Smooth muscle cell (in vitro differentiated cells): ENCODE data around the gene UMODL1. TPM values are rescaled to one million over a fixed set of nuclear protein-coding genes. Genes with fewer than 3 reads are reported as not detected.
A peak's percentile ranks its signal among the peaks of the same experiment; 100 is the strongest.

Source experiments
- DNase-seq: peaks from one replicate; lab custom pipeline; 2025; ENCODE audit not compliant: unreplicated experiment; lab: John Stamatoyannopoulos, UW
- H2AFZ ChIP-seq: fragments of 200-600 bp; sonication (generic); 2 replicates; pipeline ENCODE4 v1.6.0; 2016; ENCODE audit warnings: antibody characterized with exemption, low read depth, mild to moderate bottlenecking
- H3F3A ChIP-seq: fragments of 200-600 bp; sonication (generic); 2 replicates; pipeline ENCODE4 v1.6.0; 2017; ENCODE audit warnings: antibody characterized with exemption, low read depth
- H3K27ac ChIP-seq: fragments of 200-600 bp; sonication (generic); 2 replicates; pipeline ENCODE4 v1.5.1; 2016; ENCODE audit warnings: low read depth, mild to moderate bottlenecking
- H3K27me3 ChIP-seq: fragments of 200-600 bp; sonication (generic); 2 replicates; pipeline ENCODE4 v1.6.1; 2016; ENCODE audit warnings: low read depth, mild to moderate bottlenecking
- H3K36me3 ChIP-seq: fragments of 200-600 bp; sonication (generic); 2 replicates; pipeline ENCODE4 v1.5.1; 2016; ENCODE audit warnings: low read depth
- H3K4me1 ChIP-seq: fragments of 200-600 bp; sonication (generic); 2 replicates; pipeline ENCODE4 v1.5.1; 2016; ENCODE audit warnings: low read depth
- H3K4me2 ChIP-seq: fragments of 200-600 bp; sonication (generic); 2 replicates; pipeline ENCODE4 v1.6.0; 2016; ENCODE audit warnings: mild to moderate bottlenecking
- H3K4me3 ChIP-seq: fragments of 200-600 bp; sonication (generic); 2 replicates; pipeline ENCODE4 v1.5.1; 2016; ENCODE audit warnings: mild to moderate bottlenecking
- H3K79me2 ChIP-seq: fragments of 200-600 bp; sonication (generic); 2 replicates; pipeline ENCODE4 v1.6.0; 2016; ENCODE audit warnings: low read depth, mild to moderate bottlenecking
- H3K9ac ChIP-seq: fragments of 200-600 bp; sonication (generic); 2 replicates; pipeline ENCODE4 v1.6.0; 2016; ENCODE audit warnings: low read depth
- H3K9me3 ChIP-seq: fragments of 200-600 bp; sonication (generic); replicated peaks from 2 replicates; pipeline ENCODE4 v1.5.1; 2016; ENCODE audit warnings: low read depth
- H4K20me1 ChIP-seq: fragments of 200-600 bp; sonication (generic); 2 replicates; pipeline ENCODE4 v1.6.0; 2016; ENCODE audit warnings: low read depth
- WGBS: methylation state at CpG from one replicate; pipeline ENCODE4 v1.1.7; 2016; ENCODE audit warnings: low lambda C conversion rate; 5-methylcytosine and 5-hydroxymethylcytosine counted together
- polyA plus RNA-seq: library from polyadenylated mRNA; unstranded; fragments of >200 nt; fragmentation: Nextera tagmentation; extraction: Ambion mirVana; gene quantifications from 2 replicates; pipeline ENCODE4 v1.2.1, GENCODE V29; 2016
- total RNA-seq: library from RNA; depleted of rRNA; stranded (reverse); fragments of >200 nt; gene quantifications from 2 replicates; pipeline ENCODE4 v1.2.3, GENCODE V29; 2014
- TF ChIP-seq, protein P1 (sequence below): fragments of 200-600 bp; sonication (generic); IDR thresholded peaks from 2 replicates; pipeline ENCODE4 v1.5.1; 2017; ENCODE audit warnings: borderline replicate concordance, mild to moderate bottlenecking, antibody characterized with exemption; ENCODE audit not compliant: insufficient read depth, poor library complexity, severe bottlenecking

UMODL1 gene
- total and polyA plus RNA-seq, 2 experiments from 2014 or later: 0.14 TPM; not detected in 1

GRCh38 chr21:42095581-42095980 is 24.5 kb downstream of the UMODL1 start:
- Histone ChIP-seq H3K27ac (no peak overlapping the region), H3K4me2 (no peak overlapping the region), H3K27me3 (no peaks in the 10 kb centered on the region), H3K9ac (no peak overlapping the region), H4K20me1 (no peaks in the 10 kb centered on the region), H3K36me3 (no peaks in the 10 kb centered on the region), H2AFZ (no peak overlapping the region), H3K9me3 (no peaks in the 10 kb centered on the region), H3K4me3 (no peak overlapping the region), H3K79me2 (no peaks in the 10 kb centered on the region), H3K4me1 (no peaks in the 10 kb centered on the region), H3F3A (no peaks in the 10 kb centered on the region)
- TF ChIP-seq, protein P1, sequence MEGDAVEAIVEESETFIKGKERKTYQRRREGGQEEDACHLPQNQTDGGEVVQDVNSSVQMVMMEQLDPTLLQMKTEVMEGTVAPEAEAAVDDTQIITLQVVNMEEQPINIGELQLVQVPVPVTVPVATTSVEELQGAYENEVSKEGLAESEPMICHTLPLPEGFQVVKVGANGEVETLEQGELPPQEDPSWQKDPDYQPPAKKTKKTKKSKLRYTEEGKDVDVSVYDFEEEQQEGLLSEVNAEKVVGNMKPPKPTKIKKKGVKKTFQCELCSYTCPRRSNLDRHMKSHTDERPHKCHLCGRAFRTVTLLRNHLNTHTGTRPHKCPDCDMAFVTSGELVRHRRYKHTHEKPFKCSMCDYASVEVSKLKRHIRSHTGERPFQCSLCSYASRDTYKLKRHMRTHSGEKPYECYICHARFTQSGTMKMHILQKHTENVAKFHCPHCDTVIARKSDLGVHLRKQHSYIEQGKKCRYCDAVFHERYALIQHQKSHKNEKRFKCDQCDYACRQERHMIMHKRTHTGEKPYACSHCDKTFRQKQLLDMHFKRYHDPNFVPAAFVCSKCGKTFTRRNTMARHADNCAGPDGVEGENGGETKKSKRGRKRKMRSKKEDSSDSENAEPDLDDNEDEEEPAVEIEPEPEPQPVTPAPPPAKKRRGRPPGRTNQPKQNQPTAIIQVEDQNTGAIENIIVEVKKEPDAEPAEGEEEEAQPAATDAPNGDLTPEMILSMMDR: no peak
- no peak for DNase-seq
- 97% methylated on average over 2 of the region's 2 CpGs for WGBS

GRCh38 chr21:42096566-42096965 is 25.4 kb downstream of the UMODL1 start:
- Histone ChIP-seq H3K27ac (peak overlapping the region; percentile 99), H2AFZ (peak overlapping the region; percentile 25), H3K4me1 (no peaks in the 10 kb centered on the region), H3K27me3 (no peaks in the 10 kb centered on the region), H3K4me3 (no peak overlapping the region), H4K20me1 (no peaks in the 10 kb centered on the region), H3K4me2 (no peak overlapping the region), H3K9ac (peak overlapping the region; percentile 90), H3K79me2 (no peaks in the 10 kb centered on the region), H3F3A (no peaks in the 10 kb centered on the region), H3K9me3 (no peaks in the 10 kb centered on the region), H3K36me3 (no peaks in the 10 kb centered on the region)
- TF ChIP-seq, protein P1: no peak
- WGBS: 72% methylated on average over 10 of the region's 10 CpGs
- DNase-seq: no peak

- peak overlapping the region; percentile 90 for H3K9ac ChIP-seq
- DNase-seq: no peak
- TF ChIP-seq, protein P1: no peak
These were observed 26.2 kb downstream of the UMODL1 start for GRCh38 chr21:42097274-42097673.

DNA sequence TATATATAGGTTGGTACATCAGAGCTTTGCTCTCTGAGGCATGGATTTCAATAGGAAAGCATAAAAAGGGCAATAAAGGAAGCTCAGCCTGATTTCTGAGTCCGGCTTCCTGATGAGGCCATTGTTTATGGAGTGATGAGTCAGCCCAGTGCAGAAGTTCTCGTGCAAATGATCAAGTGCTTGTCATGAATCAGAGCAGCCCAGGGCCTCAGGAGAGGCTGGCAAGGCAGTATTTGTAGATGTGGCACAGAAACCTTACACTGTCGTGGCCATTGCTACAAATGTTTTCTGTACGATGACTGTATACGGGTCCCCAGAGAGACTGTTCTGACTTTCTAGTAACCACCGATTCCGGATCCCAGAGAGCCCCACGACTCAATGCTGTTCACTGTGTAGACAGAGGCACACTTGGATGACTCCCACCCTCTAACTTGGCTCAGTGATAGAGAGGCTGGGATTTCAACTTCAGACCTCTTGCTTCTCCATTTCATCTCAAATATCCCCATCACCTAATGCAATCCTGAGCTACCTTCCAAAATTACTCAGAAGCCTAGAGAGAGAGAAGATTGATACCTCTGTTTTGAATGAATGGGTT is 26.8 kb downstream of the UMODL1 start:
- WGBS: 22% methylated on average over 8 of the region's 8 CpGs
- peak overlapping the region; percentile 99 for H3K27ac ChIP-seq
- no peaks in the 10 kb centered on the region for H3K4me1 ChIP-seq
- H4K20me1 ChIP-seq: no peaks in the 10 kb centered on the region
- TF ChIP-seq, protein P1: no peak
- no peaks in the 10 kb centered on the region for H3K27me3 ChIP-seq
- no peak overlapping the region for H3K4me3 ChIP-seq
- no peaks in the 10 kb centered on the region for H3F3A ChIP-seq
- H3K4me2 ChIP-seq: peak overlapping the region; percentile 55
- no peaks in the 10 kb centered on the region for H3K9me3 ChIP-seq
- no peaks in the 10 kb centered on the region for H3K36me3 ChIP-seq
- no peak for DNase-seq
- H3K9ac ChIP-seq: peak overlapping the region; percentile 90
- no peaks in the 10 kb centered on the region for H3K79me2 ChIP-seq
- no peak overlapping the region for H2AFZ ChIP-seq

More at GRCh38 chr21:42097274-42097673, 26.2 kb downstream of the UMODL1 start:
- no peaks in the 10 kb centered on the region for H3F3A ChIP-seq
- H3K4me1 ChIP-seq: no peaks in the 10 kb centered on the region
- peak overlapping the region; percentile 55 for H3K4me2 ChIP-seq
- H2AFZ ChIP-seq: no peak overlapping the region
- no peaks in the 10 kb centered on the region for H3K27me3 ChIP-seq
- WGBS: 81% methylated on average over 3 of the region's 3 CpGs
- no peak overlapping the region for H3K4me3 ChIP-seq
- H3K27ac ChIP-seq: peak overlapping the region; percentile 99
- no peaks in the 10 kb centered on the region for H4K20me1 ChIP-seq
- no peaks in the 10 kb centered on the region for H3K36me3 ChIP-seq
- H3K79me2 ChIP-seq: no peaks in the 10 kb centered on the region
- H3K9me3 ChIP-seq: no peaks in the 10 kb centered on the region
